ENCODE measurements around the gene MGARP.

The MGARP gene

DNA sequence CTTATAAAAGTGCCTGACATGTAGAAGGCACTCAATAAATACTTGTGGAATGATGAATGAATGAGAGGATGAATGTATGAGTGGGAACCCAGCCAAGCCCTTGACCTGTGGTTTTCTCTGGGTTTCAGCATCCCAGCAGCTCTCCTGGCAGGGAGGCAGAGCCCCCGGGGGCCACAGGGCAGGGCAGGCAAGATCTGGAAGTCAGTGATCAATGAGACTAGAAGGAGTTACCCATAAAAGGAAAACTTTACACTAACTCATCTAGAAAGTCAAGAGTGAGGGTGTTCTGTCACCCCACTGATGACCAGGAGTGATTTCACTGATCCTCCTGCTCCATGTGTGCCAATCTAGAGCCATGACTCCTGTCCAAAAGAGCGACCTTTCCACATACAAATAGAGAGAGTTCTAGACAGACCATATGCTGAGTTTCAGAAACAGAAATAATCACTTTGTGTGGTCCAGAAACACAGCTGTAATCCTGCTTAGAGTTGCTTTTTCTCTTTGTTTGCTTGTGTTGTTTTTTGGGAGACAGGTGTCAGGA lies 37.4 kb downstream of the MGARP start:
- DNase-seq, result no peak

DNA sequence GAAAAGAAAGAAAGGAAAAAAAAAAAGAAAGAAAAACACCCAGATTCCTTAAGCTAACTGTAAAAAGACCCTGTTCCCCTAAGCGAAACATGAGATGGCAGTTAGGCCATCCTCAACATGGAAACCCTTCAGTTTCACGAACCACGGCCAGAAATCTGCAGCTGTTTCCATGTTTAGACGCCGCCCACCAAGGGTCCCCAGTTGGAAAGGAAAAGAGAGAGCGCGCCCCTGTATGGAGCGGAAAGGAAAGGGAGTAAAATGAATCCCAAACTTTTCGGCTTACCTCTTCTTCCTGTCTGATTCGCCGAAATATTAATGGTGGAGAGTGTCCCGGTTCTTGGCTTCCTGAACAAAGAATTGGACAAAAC lies 38.3 kb downstream of the MGARP start:
- no peak for DNase-seq

GRCh38 chr4:139241086-139241783 lies 38.8 kb downstream of the MGARP start:
- no peak for DNase-seq

- DNase-seq, result no peak
Observed at GRCh38 chr4:139239127-139239772, 40.8 kb downstream of the MGARP start.

GRCh38 chr4:139234253-139234652 lies 45.8 kb downstream of the MGARP start:
- no peak for DNase-seq

- no peak for DNase-seq
Observed at GRCh38 chr4:139229534-139230039, 50.4 kb downstream of the MGARP start.

- DNase-seq, result no peak
Observed at GRCh38 chr4:139227729-139228404, 52.2 kb downstream of the MGARP start.

DNA sequence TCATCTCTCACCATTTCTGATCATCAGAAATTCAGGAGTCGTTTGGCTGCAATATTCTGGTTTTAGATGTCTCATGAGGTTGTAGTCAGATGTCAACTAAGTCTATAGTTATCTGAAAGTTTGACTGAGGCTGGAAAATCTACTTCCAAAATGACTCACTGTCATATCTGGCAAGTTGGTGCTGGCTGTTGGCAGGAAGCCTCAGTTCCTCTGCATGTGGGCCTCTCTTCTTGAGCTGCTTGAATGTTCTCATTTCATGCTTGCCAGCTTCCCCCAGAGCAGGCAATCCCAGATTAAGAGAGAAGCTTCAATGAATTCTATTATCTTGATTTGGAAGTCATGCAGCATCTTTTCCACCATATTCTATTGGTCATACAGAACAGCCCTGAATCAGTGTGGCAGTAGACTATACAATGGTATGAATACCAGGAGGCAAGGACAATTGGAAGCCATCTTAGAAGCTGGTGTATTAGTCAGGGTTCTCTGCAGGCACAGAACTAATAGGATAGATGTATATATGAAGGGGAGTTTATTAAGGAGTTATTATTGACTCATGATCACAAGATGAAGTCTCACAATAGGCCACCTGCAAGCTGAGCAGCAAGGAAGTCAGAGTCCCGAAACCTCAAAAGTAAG lies 56.2 kb downstream of the MGARP start:
- DNase-seq, result no peak

- DNase-seq, result no peak
Observed at GRCh38 chr4:139222215-139222614, 57.8 kb downstream of the MGARP start.

DNA sequence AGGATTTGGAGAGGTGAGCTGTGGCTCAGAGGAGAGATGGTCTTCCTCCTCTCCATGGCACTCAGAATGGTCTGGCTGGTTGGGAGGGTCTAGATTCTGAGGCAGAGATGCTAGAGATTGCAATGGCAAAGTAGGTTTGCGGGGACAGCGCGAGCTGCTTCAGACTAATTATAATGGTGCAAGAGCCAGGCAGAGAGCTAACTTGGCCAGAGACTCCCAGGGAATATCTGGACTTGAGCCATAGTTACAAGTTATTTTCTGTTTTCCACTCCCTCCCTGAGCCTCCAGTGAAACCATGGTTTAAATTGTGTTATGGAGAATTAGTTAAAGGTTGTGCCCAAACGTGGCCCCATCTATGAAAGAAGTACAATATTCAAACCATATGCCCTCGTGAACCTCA lies 58.3 kb downstream of the MGARP start:
- DNase-seq, result no peak

DNA sequence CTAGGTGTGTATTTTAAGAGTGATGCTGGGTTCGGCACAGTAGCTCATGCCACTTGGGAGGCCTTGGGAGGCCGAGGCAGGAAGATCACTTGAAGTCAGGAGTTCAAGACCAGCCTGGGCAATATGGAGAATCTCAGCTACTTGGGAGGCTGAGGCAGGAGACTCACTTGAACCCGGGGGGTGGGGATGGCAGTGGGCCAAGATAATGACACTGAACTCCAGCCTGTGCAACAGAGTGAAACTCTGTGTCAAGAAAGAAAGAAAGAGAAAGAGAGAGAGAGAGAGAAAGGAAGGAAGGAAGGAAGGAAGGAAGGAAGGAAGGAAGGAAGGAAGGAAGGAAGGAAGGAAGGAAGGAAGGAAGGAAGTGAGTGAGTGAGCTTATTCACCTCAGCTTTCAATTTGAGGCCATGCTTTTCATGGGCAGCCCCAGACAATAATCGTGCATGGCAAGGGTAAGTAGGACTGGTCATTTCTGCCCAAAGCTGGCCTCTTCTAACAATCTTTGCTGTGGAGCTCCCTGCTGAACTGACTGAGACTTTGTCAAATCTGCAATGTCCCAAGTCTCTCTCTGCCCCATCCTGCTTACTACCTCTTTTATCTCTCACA lies 60.5 kb downstream of the MGARP start:
- DNase-seq, result no peak
